CMK (cell line): ENCODE data around the gene TRIM2.

Experiments used
- DNase-seq: peaks from one replicate; pipeline ENCODE4 v3.0.0-alpha.2; 2010; ENCODE audit warnings: low read depth

Gene TRIM2

DNA sequence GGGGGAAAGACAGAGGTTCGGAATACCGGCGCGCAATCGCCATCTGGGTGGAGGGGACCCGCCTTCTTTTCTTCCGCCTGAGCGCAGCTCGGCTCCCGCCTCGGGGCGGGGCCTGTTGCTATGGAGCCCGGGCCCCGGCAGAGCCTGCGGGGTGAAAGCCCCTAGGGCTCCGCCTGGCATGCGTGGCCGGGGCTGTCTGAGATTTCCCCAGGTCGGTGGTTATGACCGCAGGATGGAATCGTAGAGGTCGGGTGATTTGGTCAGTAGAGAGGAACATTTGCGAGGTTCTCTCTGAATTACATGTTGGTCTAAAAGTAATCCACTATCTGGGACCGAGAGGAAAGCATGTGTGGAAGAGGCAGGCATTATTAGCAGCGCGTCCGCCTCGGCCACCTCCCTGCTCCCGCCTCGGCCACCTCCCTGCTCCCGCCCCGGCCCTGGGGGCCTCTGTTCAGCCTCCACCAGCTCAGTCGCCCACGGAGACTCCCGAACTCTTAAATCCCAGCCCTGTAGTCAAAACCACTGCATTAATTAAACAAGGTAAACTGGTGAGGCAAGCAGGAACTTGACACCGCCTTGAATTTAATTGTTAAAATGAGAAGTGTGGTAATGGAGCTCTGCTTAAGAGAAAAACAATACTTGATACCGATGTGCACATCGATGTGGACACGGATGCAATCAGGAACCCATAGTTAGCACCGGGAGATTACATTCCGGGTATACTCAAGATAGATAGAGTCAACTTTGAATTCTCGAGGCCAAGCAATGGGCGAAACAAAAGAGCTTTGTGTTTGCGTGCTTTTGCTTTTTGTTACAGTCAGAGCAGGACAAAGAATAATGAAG lies 45.2 kb downstream of the TRIM2 start:
- DNase-seq, result no peak

DNA sequence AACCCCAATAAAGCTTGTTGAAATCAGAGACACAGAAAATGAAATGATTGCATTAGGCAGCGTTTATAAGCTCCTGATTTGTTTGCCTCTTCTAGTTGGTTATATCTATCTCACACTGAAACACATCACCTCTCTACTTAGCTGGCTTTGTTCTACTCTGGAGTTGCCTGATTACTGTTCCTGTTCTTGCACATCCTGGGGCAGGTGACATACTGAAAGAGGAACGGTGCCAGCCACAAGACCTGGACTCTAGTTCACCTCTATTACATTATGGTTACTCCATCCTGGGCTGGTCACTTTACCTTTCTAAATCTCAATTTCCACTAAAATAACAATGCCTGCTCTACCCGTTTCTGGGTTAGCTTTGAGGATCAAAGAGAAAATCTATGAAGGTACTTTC lies 47.9 kb downstream of the TRIM2 start:
- no peak for DNase-seq

DNA sequence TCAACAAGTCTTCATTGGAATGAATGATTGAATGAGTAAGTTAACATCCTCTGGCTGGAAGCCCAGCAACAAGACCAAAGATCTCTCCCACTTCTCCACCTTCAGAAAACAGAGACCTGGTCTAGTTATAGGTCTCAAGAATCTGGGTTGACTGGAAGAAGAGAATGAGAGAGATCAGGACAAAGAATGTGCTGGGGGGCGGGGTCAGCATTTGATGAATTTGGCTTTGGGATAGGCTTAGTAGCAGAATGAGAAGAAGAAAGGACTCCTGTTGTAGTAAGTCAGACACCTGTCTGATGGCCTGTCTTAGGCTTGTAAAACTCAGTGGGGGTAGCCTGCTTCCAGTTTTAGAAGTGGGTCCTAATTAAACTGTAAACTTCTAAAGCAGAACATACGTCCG lies 51.0 kb downstream of the TRIM2 start:
- DNase-seq, result no peak

GRCh38 chr4:153257151-153257620 lies 52.9 kb downstream of the TRIM2 start:
- no peak for DNase-seq

DNA sequence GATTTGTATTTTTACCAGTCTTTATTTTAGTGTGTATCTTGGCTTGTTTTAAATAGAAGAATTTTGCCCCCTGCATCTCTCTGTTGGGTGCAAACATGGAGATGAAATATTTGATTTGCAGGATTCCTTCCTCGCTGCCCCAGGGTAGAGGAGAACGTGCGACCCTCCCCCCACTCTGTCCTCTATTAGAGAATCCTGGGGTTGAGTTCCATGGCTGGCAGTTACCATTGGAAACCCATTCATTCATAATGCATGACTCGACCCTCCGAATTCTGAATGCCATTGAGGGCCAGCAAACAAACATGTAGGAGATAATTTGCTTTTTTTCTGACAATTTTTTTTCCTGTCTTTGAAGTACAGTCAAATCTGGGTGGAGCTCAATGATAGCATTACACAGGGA lies 53.7 kb downstream of the TRIM2 start:
- DNase-seq, result no peak

- DNase-seq, result no peak
Observed at GRCh38 chr4:153258750-153259149, 54.5 kb downstream of the TRIM2 start.

DNA sequence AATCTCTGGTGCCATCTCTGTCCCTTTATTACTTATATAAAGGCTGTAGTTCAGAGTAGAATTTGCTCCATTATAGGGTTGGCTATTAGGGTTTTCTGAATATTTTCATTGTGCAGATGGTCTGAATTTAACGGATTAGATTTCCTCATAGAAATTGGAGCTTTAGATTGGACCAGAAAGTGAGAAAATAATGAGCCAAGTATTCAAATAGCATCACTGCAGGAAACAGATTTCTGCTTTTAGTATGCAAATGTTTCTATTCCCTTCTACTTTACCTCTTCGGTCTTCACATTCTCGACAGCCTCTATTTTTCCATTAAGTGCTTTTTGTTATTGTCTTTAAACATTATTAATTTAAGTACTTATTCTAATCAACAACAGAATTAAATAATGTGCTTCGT lies 55.4 kb downstream of the TRIM2 start:
- no peak for DNase-seq

DNA sequence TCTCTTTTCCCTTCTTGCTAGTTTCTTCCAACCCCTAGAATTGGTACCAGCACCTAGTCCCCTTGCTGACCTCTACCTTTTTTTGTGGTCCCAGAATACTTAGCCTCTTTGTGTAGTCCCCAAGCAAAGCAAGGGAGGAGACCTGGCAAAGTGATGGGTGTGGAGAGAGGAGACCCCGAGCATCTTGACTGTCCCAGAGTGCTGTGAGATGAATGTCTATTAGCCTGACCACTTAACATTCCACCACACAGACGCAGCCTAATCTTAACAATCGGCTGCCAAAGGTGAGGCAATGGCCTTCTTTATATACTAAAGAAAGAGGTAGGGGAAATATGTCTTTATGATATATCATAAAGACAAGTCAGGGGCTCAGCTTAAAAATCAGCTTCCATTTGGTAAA lies 55.9 kb downstream of the TRIM2 start:
- no peak for DNase-seq

GRCh38 chr4:153260553-153261300 lies 56.5 kb downstream of the TRIM2 start:
- DNase-seq, result no peak

DNA sequence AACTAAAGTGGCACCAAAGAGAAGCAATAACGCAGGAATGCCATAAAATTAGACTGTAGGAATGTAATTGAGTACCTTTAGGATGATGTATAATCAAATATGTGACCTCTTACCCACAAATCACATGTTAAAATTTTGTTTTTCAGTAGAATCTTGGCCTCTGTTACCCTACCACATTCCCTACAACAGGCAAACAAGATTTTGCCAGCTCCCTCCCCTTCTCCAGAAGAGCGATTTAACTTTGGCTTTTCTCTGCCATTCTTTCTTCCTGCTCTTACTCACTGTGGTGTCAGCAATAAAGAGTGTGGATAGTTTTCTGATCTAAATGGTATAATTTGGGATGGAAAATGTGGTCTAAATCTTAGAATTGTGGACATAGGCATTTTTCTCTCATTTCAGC lies 57.2 kb downstream of the TRIM2 start:
- DNase-seq, result no peak

DNA sequence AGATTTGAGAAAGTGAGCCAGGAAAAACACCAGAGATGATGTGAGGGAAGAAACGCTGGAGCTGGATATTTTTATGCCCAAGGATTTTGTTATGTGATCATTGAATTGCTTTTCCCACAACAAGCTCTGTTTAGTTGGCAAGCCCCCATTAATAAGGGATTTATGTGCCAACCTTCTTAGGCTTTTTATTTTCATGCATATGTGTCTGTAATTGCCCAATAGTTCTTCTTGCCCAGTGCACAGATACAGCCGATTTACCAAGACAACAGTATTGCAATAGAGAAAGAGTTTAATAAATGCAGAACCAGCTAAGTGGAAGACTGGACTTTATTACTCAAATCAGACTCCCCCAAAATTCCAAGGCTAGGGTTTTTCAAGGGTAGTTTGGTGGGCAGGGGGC lies 57.7 kb downstream of the TRIM2 start:
- no peak for DNase-seq

DNA sequence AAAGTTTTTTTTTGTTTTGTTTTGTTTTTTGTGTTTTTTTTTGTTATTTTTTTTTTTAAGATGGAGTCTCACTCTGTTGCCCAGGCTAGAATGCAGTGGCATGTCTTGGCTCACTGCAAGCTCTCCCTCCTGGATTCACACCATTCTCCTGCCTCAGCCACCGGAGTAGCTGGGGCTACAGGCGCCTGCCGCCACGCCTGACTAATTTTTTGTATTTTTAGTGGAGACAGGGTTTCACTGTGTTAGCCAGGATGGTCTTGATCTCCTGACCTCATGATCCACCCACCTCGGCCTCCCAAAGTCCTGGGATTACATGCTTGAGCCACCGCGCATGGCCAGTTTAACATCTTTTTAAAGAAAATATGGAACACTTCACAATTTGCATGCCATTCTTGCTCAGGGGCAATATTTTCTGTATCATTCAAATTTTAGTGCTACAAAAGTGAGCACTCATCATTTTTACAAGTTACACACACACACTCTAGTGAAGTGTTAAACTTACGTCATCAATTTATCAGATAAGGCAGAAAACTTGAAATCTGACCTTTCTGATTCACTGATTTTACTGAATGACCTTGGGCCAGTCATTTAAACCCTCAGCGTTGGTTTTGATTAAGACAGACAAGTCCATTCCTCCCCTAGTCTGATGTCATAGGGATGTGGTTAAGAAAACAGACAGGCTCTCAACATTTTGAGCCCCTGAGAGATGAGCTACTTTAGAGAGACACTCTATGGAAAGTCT lies 61.2 kb downstream of the TRIM2 start:
- no peak for DNase-seq

DNA sequence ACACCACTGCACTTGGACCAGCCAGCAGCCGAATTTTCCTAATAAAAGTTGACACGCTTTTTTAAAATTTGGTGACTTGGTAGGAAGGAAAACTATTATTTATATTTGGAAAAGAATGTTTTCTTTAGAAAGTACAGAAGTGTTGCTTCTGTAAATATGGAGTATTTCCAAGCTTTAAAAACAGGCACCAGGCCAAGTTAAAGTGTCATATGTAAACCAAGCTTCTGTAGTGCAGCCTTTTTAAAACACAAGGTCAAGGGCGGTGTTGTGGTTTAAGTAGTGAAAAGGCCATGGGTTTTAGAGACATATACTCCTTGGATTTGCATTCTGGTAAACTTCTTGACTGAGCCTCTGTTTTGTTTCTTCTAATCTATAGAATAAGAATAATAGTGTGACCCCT lies 62.7 kb downstream of the TRIM2 start:
- DNase-seq, result no peak

DNA sequence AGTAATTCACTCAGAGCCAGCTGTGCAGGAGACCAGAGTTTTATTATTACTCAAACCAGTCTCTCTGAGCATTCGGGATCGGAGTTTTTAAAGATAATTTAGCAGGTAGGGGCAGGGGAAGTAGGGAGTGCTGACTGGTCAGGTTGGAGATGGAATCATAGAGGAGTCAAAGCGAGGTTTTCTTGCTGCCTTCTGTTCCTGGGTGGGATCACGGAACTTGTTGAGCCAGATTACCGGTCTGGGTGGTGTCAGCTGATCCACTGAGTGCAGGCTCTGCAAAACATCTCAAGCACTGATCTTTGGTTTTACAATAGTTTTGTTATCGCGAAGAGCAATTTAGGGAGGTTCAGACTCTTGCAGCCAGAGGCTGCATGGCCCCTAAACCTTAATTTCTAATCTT lies 63.6 kb downstream of the TRIM2 start:
- DNase-seq, result no peak

DNA sequence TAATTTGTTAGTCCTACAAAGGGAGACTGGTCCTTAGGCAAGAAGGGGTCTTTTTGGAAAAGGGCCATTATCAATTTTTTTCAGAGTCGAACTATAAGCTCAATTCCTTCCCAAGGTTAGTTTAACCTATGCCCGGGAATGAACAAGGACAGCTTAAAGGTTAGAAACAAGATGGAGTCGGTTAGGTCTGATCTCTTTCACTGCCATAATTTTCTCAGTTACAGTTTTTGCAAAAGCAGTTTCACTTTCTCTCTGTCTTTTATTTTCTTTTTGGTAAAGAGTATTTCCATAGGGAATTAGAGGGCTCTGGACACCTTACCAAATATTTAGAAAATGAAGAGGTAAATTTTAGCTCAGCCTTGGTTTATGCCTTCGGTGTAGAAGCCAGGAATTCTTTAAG lies 64.1 kb downstream of the TRIM2 start:
- no peak for DNase-seq

GRCh38 chr4:153269218-153269990 lies 65.2 kb downstream of the TRIM2 start:
- DNase-seq, result no peak

DNA sequence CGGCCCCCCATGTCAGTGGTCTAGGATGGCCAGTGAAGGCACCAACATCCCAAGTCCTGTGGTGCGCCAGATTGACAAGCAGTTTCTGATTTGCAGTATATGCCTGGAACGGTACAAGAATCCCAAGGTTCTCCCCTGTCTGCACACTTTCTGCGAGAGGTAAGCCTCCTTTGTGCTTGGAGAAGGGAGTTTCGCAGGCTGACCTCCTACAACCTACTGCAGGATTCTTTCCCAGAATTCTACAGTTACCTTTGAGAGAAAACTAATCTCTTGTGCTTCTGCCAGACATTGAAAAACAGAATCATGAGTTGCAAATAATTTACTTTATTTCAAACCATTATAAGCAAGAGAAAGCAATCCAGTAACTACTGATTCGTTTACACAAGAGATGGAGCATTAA lies 66.1 kb downstream of the TRIM2 start:
- DNase-seq, result no peak

DNA sequence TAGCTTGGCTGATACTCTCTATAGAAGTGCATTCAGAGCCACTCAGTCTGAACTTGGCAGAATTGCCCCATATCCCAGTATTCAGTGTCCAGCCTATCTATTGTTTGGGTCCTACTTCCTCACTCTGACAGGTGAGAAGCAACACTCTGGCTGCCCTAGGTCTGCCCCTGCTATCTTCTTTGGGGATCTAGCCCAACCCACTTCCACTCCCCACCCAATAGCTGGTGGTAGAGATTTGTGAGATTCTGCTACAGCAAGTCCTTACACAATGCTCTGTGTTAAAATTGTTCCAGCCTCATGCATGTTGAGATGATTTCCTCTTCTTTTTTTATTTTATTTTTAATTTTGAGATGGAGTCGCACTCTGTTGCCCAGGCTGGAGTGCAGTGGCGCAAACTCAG lies 67.6 kb downstream of the TRIM2 start:
- DNase-seq, result no peak

DNA sequence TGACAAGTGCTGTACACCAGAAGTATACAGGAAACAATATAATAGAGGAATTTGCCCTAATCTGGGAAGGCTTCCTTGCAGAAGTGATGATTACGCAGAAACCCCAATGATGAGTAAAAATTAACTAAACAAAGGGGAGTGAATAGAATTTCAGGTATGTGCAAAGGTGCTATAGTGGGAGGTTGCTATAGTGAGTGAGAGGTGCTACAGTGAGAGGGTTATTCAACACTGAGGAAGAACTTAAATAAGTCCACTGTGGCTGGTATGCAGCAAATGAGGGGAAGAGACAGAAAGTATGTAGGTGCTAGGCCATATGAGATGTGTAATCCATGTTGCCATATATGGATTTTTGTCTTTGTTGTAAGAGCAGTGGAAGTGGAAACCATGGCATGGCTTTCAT lies 69.5 kb downstream of the TRIM2 start:
- DNase-seq, result no peak

GRCh38 chr4:153274967-153275366 lies 70.7 kb downstream of the TRIM2 start:
- DNase-seq, result no peak

- no peak for DNase-seq
Observed at GRCh38 chr4:153275380-153276276, 71.4 kb downstream of the TRIM2 start.
